HEK293T (cell line): Measurements from ENCODE around the gene DNAH17.

Source experiments
- ARNT ChIP-seq: fragments of 450-650 bp; IDR thresholded peaks from 2 replicates; pipeline ENCODE4 v1.6.1; 2017; ENCODE audit warnings: mild to moderate bottlenecking
- FOXK2 ChIP-seq: fragments of 450-650 bp; IDR thresholded peaks from 2 replicates; pipeline ENCODE4 v1.6.1; 2016; ENCODE audit warnings: mild to moderate bottlenecking
- FOXM1 ChIP-seq: fragments of 450-650 bp; IDR thresholded peaks from 2 replicates; pipeline ENCODE4 v1.6.1; 2017; ENCODE audit warnings: mild to moderate bottlenecking, borderline replicate concordance
- LEF1 ChIP-seq: fragments of 450-650 bp; IDR thresholded peaks from 2 replicates; pipeline ENCODE4 v1.6.1; 2017; ENCODE audit warnings: mild to moderate bottlenecking, borderline replicate concordance
- NFRKB ChIP-seq: fragments of 450-650 bp; IDR thresholded peaks from 2 replicates; pipeline ENCODE4 v1.6.1; 2016; ENCODE audit warnings: mild to moderate bottlenecking, moderate library complexity
- SP1 ChIP-seq: fragments of 450-650 bp; IDR thresholded peaks from 2 replicates; pipeline ENCODE4 v1.6.1; 2017
- SUZ12 ChIP-seq: fragments of 450-650 bp; IDR thresholded peaks from 2 replicates; pipeline ENCODE4 v1.6.1; 2016; ENCODE audit warnings: mild to moderate bottlenecking
- TARDBP ChIP-seq: fragments of 450-650 bp; IDR thresholded peaks from 2 replicates; pipeline ENCODE4 v1.6.1; 2016

- TF ChIP-seq FOXM1 (no peak), ARNT (no peak), NFRKB (no peak), SP1 (no peak), TARDBP (no peak), LEF1 (no peak), SUZ12 (no peak), FOXK2 (no peak)
Measured at GRCh38 chr17:78602246-78602645, 25.1 kb upstream of the DNAH17 start.
